H1 (cell line): Measurements from ENCODE around the gene NRDE2. TPM values are rescaled to one million over a fixed set of nuclear protein-coding genes. Genes with fewer than 3 reads are reported as not detected.
A peak's percentile ranks its signal among the peaks of the same experiment; 100 is the strongest.

ENCODE experiments used
- CTCF ChIA-PET: fragments of 300-600 bp; sonication (Branson Sonifier 250); formaldehyde crosslinking; loops from one replicate; lab custom pipeline; 2021; ENCODE audit not compliant: partially characterized antibody; lab: Charles Lee
- POLR2A ChIA-PET: fragments of 300-600 bp; sonication (Branson Sonifier 250); formaldehyde crosslinking; loops from one replicate; lab custom pipeline; 2021; ENCODE audit warnings: inconsistent platforms; ENCODE audit not compliant: partially characterized antibody; lab: Charles Lee
- DNase-seq, 2 experiments: peaks; one replicate each; pipeline versions ENCODE4 v3.0.0 to v3.0.0-alpha.2; 2010 to 2022; ENCODE audit warnings: low spot score in 2 of 2, low read depth in 1 of 2, mixed read lengths in 1 of 2
- FAIRE-seq: peaks from 2 replicates; lab custom pipeline; 2011; peaks lifted over from hg19 to GRCh38; lab: Jason Lieb, UNC
- H2AFZ ChIP-seq: 2 replicates; pipeline ENCODE4 v1.8.1; 2012; ENCODE audit warnings: low read length, inconsistent platforms
- H2AK5ac ChIP-seq: 2 replicates; pipeline ENCODE4 v1.6.1; 2013; ENCODE audit warnings: low read depth, low read length
- H2BK120ac ChIP-seq: replicated peaks from 2 replicates; pipeline ENCODE3; 2013; ENCODE audit warnings: low read depth, low read length, inconsistent platforms
- H2BK12ac ChIP-seq: 2 replicates; pipeline ENCODE4 v1.6.1; 2013; ENCODE audit warnings: low read depth, low read length
- H2BK15ac ChIP-seq: 2 replicates; pipeline ENCODE4 v1.6.1; 2013; ENCODE audit warnings: low read length
- H2BK20ac ChIP-seq: 2 replicates; pipeline ENCODE4 v1.6.1; 2013; ENCODE audit warnings: low read length
- H2BK5ac ChIP-seq: 2 replicates; pipeline ENCODE4 v1.6.1; 2013; ENCODE audit warnings: low read depth, low read length
- H3K14ac ChIP-seq: 2 replicates; pipeline ENCODE4 v1.6.1; 2013; ENCODE audit warnings: inconsistent platforms; ENCODE audit not compliant: insufficient read length
- H3K18ac ChIP-seq: 2 replicates; pipeline ENCODE4 v1.6.1; 2013; ENCODE audit warnings: low read length; ENCODE audit errors: extremely low read depth
- H3K23ac ChIP-seq: 2 replicates; pipeline ENCODE4 v1.6.1; 2013; ENCODE audit warnings: inconsistent platforms; ENCODE audit not compliant: insufficient read length
- H3K23me2 ChIP-seq: 2 replicates; pipeline ENCODE4 v1.6.1; 2013; ENCODE audit warnings: low read depth, low read length
- H3K27ac ChIP-seq: 2 replicates; pipeline ENCODE4 v1.6.1; 2011; ENCODE audit warnings: low read depth, low read length, inconsistent platforms
- H3K27me3 ChIP-seq, 4 experiments: replicated peaks in 1 of 4; 1 replicate in 1 of 4; 2 replicates in 3 of 4; pipeline versions ENCODE4 v1.6.1 to v1.8.1; 2011 to 2013; ENCODE audit warnings: low read length in 3 of 4, mild to moderate bottlenecking in 3 of 4, inconsistent platforms in 2 of 4, mixed read lengths in 2 of 4, moderate library complexity in 1 of 4; ENCODE audit not compliant: control insufficient read depth in 3 of 4, insufficient read depth in 3 of 4; ENCODE audit errors: extremely low read depth in 1 of 4
- H3K36me3 ChIP-seq, 4 experiments: 2 replicates each; pipeline versions ENCODE4 v1.6.1 to v1.8.1; 2011 to 2013; ENCODE audit warnings: mild to moderate bottlenecking in 4 of 4, low read length in 3 of 4, moderate library complexity in 2 of 4, control low read depth in 1 of 4, inconsistent platforms in 1 of 4; ENCODE audit not compliant: insufficient read depth in 4 of 4, control insufficient read depth in 2 of 4
- H3K4ac ChIP-seq: replicated peaks from 2 replicates; pipeline ENCODE3; 2013; ENCODE audit warnings: low read length, low read depth, mixed read lengths, inconsistent platforms; ENCODE audit not compliant: insufficient read length
- H3K4me1 ChIP-seq, 4 experiments: replicated peaks in 1 of 4; 1 replicate in 1 of 4; 2 replicates in 3 of 4; pipeline versions ENCODE4 v1.6.1 to v1.8.1; 2011 to 2013; ENCODE audit warnings: low read length in 3 of 4, inconsistent platforms in 2 of 4, mixed read lengths in 1 of 4; ENCODE audit not compliant: insufficient read depth in 4 of 4, control insufficient read depth in 3 of 4
- H3K4me2 ChIP-seq, 2 experiments: 2 replicates each; pipeline versions ENCODE4 v1.6.1 to v1.8.1; 2011 to 2013; ENCODE audit warnings: low read depth in 2 of 2, low read length in 2 of 2, control low read depth in 1 of 2, inconsistent platforms in 1 of 2, mild to moderate bottlenecking in 1 of 2; ENCODE audit not compliant: insufficient read depth in 1 of 2
- H3K4me3 ChIP-seq, 4 experiments: fragments of 200-600, 300-600 bp in 1 of 4; sonication (generic), shearing (Covaris generic), sonication (Bioruptor Twin) in 1 of 4; 2 replicates each; pipeline versions ENCODE4 v1.5.1 to v1.8.1; 2011 to 2016; ENCODE audit warnings: low read length in 4 of 4, low read depth in 3 of 4, control low read depth in 2 of 4, inconsistent platforms in 2 of 4, mild to moderate bottlenecking in 2 of 4, mixed read lengths in 1 of 4, moderate library complexity in 1 of 4; ENCODE audit not compliant: insufficient read depth in 2 of 4; ENCODE audit errors: extremely low read depth in 1 of 4
- H3K56ac ChIP-seq: replicated peaks from 2 replicates; pipeline ENCODE3; 2013; ENCODE audit warnings: low read depth, mild to moderate bottlenecking, mixed read lengths, low read length, inconsistent platforms; ENCODE audit not compliant: insufficient read length
- H3K79me1 ChIP-seq: 2 replicates; pipeline ENCODE4 v1.6.1; 2013; ENCODE audit warnings: low read depth, low read length, control low read depth
- H3K79me2 ChIP-seq, 2 experiments: 2 replicates each; pipeline versions ENCODE4 v1.6.1 to v1.8.1; 2012 to 2013; ENCODE audit warnings: low read length in 2 of 2, mild to moderate bottlenecking in 2 of 2, inconsistent platforms in 1 of 2; ENCODE audit not compliant: insufficient read depth in 2 of 2, control insufficient read depth in 1 of 2
- H3K9ac ChIP-seq, 4 experiments: replicated peaks in 1 of 4; 1 replicate in 1 of 4; 2 replicates in 3 of 4; pipeline versions ENCODE4 v1.6.1 to v1.8.1; 2011 to 2013; ENCODE audit warnings: low read depth in 3 of 4, low read length in 3 of 4, control low read depth in 2 of 4, mild to moderate bottlenecking in 2 of 4, moderate library complexity in 2 of 4, inconsistent platforms in 1 of 4; ENCODE audit errors: extremely low read depth in 1 of 4
- H3K9me3 ChIP-seq, 2 experiments: 2 replicates each; pipeline versions ENCODE4 v1.6.1 to v1.8.1; 2012 to 2013; ENCODE audit warnings: mild to moderate bottlenecking in 2 of 2, moderate library complexity in 2 of 2, control low read depth in 1 of 2, inconsistent platforms in 1 of 2, low read depth in 1 of 2, low read length in 1 of 2, mixed read lengths in 1 of 2; ENCODE audit not compliant: insufficient read depth in 2 of 2
- H4K20me1 ChIP-seq, 2 experiments: replicated peaks in 1 of 2; 2 replicates each; pipeline versions ENCODE3 to v1.8.1; 2011 to 2013; ENCODE audit warnings: inconsistent platforms in 2 of 2, low read length in 2 of 2, mild to moderate bottlenecking in 1 of 2; ENCODE audit not compliant: insufficient read depth in 2 of 2, control insufficient read depth in 1 of 2
- H4K5ac ChIP-seq: 2 replicates; pipeline ENCODE4 v1.6.1; 2013; ENCODE audit warnings: low read length, low read depth, mixed read lengths, inconsistent platforms; ENCODE audit not compliant: insufficient read length
- H4K8ac ChIP-seq: 2 replicates; pipeline ENCODE4 v1.8.0; 2013; ENCODE audit warnings: mild to moderate bottlenecking, moderate library complexity, low read length, inconsistent platforms; ENCODE audit not compliant: insufficient read depth; ENCODE audit errors: extremely low read depth
- H4K91ac ChIP-seq: replicated peaks from 2 replicates; pipeline ENCODE3; 2013; ENCODE audit warnings: low read length, mixed read lengths, inconsistent platforms; ENCODE audit not compliant: insufficient read length
- CTBP2 ChIP-seq: IDR thresholded peaks from 2 replicates; pipeline ENCODE4 v1.7.0; 2011; ENCODE audit warnings: borderline replicate concordance, mild to moderate bottlenecking, moderate library complexity, mixed read lengths, low read length; ENCODE audit not compliant: insufficient read depth, insufficient read length
- SIX5 ChIP-seq: IDR thresholded peaks from 2 replicates; pipeline ENCODE4 v1.6.1; 2011; ENCODE audit warnings: mild to moderate bottlenecking, low read depth, low read length
- YY1 ChIP-seq: IDR thresholded peaks from 2 replicates; pipeline ENCODE4 v1.6.1; 2011; ENCODE audit warnings: low read depth, mild to moderate bottlenecking, low read length
- WGBS, 2 experiments: shearing (Covaris generic) in 1 of 2; methylation state at CpG; one replicate each; pipeline versions ENCODE4 v1.1.6 to v1.1.7; 2013 to 2015; ENCODE audit warnings: low lambda C conversion rate in 2 of 2, mixed read lengths in 2 of 2, inconsistent platforms in 1 of 2, low coverage in 1 of 2, missing lambda C conversion rate in 1 of 2; ENCODE audit not compliant: insufficient replicate concordance in 2 of 2, insufficient coverage in 1 of 2, insufficient read length in 1 of 2; ENCODE audit errors: extremely low coverage in 1 of 2, missing lambda C conversion rate in 1 of 2; 5-methylcytosine and 5-hydroxymethylcytosine counted together
- polyA plus RNA-seq, 7 experiments: library from polyadenylated mRNA; depleted of rRNA in 3 of 7; stranded (reverse) in 5 of 7; unstranded in 2 of 7; fragments of >200 nt in 5 of 7; fragments of 200-250 nt in 2 of 7; gene quantifications; 1 replicate in 5 of 7; 2 replicates in 1 of 7; 4 replicates in 1 of 7; pipeline versions ENCODE4 v1.2.1 to v1.2.3, GENCODE V29; 2011 to 2013; ENCODE audit warnings: missing spikeins in 2 of 7, mixed read lengths in 2 of 7
- total RNA-seq: library from RNA; stranded (reverse); fragmentation: NEBNext Ultra II Directional; extraction: Animal tissue kit (Norgen Biotek cat#: 25700); gene quantifications from 2 replicates; pipeline ENCODE4 v1.2.1, GENCODE V29; 2021

Gene NRDE2
- total and polyA plus RNA-seq, 2 of the 8 experiments (the other 6 are each of a cell fraction or from before 2014, with no cell fraction given) = 4.9 to 12.1 TPM

DNA sequence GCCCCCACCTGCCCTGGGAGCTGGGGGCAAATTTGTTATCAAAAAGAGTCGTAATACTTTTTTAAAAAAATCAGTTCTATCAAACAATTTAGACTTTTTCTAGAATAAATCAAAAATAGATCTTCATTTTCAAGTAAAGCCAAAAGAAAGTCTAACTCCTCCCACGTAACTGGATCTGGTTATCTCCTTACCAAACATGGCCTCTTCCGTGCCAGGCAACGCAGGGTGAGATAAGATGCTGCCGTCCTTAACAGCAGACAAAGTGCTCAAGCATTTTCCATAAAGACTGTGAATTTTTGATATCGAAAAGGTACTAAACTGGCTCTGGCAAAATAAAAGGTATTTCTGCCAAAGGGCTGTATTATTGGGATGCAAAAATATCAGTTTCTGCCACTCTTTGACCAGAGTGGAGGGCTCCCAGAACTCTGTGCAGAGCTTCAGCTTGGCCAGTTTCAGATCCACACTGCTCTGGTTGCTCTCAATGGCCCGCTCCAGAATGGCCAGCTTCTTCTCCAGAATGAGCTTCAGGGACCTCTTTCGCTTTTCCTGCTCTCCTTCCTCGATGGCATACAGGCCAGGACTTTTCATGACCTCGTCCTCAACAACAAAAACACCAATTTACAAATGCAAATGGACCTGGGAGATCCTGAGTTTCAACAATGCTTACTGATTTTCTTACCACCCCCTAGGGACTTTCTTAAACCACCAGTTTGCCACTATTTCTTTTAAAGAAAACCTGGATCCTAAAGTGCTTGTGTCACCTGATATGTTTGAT lies 29.0 kb downstream of the NRDE2 start:
- no peak overlapping the region for H3K56ac ChIP-seq
- no peak overlapping the region for H4K91ac ChIP-seq
- ChIA-PET POLR2A (interaction anchor here (1.1 to 2.0 kb wide), 3 partner anchors 11 to 95 kb away, joined by 3 to 6 read pairs (median 5); partner anchors contain the start of gene CALM1), CTCF (interaction anchor here (0.6 to 1.7 kb wide), 7 partner anchors 12 to 1290 kb away, joined by 3 to 12 read pairs (median 4); no protein-coding TSS in a partner anchor)
- no peak overlapping the region for H2BK12ac ChIP-seq
- H4K5ac ChIP-seq = peak overlapping the region; percentile 70
- H3K4me3 ChIP-seq = peak overlapping the region in 2 of 4 experiments; percentile 10 to 35; a peak in 3 of 8 replicates
- 62% methylated on average over 10 of the region's 10 CpGs; no CpG with 5 or more reads in 1 of the 2 experiments for WGBS, 2 experiments
- peaks cover 5 to 21% (median 16%) of the 10 kb centered on the region in 4 experiments; a peak in 6 of 7 replicates for H3K4me1 ChIP-seq
- peak; percentile 15; the same call in 1 of the 2 replicates for TF ChIP-seq SIX5
- no peak for TF ChIP-seq CTBP2
- peak; percentile 90 for TF ChIP-seq YY1
- H3K14ac ChIP-seq = no peak overlapping the region
- H3K9me3 ChIP-seq = peaks cover 0 to 5% of the 10 kb centered on the region in 2 experiments; a peak in 2 of 4 replicates
- H3K36me3 ChIP-seq = peaks cover 0 to 9% (median 2%) of the 10 kb centered on the region in 4 experiments; a peak in 2 of 8 replicates
- H3K23ac ChIP-seq = no peak overlapping the region
- no peak overlapping the region; the same call in 1 of the 2 replicates for H3K18ac ChIP-seq
- no peak overlapping the region for H2BK15ac ChIP-seq
- FAIRE-seq = no peak
- no peak overlapping the region for H2AFZ ChIP-seq
- no peaks in the 10 kb centered on the region for H3K23me2 ChIP-seq
- H2BK120ac ChIP-seq = no peak overlapping the region
- H2AK5ac ChIP-seq = no peak overlapping the region
- no peak for DNase-seq
- no peaks in the 10 kb centered on the region for H4K20me1 ChIP-seq
- 0 out of 7 replicates have a peak overlapping the region, but pooled peaks of 1 of the 4 experiments have one; percentile 3 for H3K9ac ChIP-seq
- H3K4ac ChIP-seq = no peak overlapping the region
- no peak overlapping the region for H4K8ac ChIP-seq
- peak overlapping the region; percentile 44; the same call in 1 of the 2 replicates for H3K27ac ChIP-seq
- no peaks in the 10 kb centered on the region for H3K27me3 ChIP-seq
- no peaks in the 10 kb centered on the region for H3K79me2 ChIP-seq
- no peaks in the 10 kb centered on the region for H3K79me1 ChIP-seq
- no peak overlapping the region for H2BK20ac ChIP-seq
- peak overlapping the region; percentile 59 to 65 for H3K4me2 ChIP-seq
- H2BK5ac ChIP-seq = no peak overlapping the region
